ENCODE data around the gene PHYKPL. TPM values are rescaled to one million over a fixed set of nuclear protein-coding genes. Genes with fewer than 3 reads are reported as not detected.
A peak's percentile ranks its signal among the peaks of the same experiment; 100 is the strongest.

Gene PHYKPL
- 77.8 TPM for total RNA-seq

- intact Hi-C loops (cut with DNase I) = no loop called here
- peaks cover 0 to 31% of the 10 kb centered on the region in 2 donors for H3K36me3 ChIP-seq
- TF ChIP-seq POLR2A (IDR thresholded peaks at IDR 0.05) = no peak
- TF ChIP-seq POLR2AphosphoS5 (IDR thresholded peaks at IDR 0.05; ENCODE audit: insufficient read depth in 1 of 2, low read depth in 1 of 2) = peak in 1 of 2 donors; percentile 13
- no peak for DNase-seq (ENCODE audit: extremely low spot score in 2 of 2)
- H3K9me3 ChIP-seq = no peaks in the 10 kb centered on the region
- no peaks in the 10 kb centered on the region for H3K27me3 ChIP-seq
- peak within 1 kb of the TSS; percentile 97 for H3K27ac ChIP-seq
- H3K4me3 ChIP-seq = peak within 1 kb of the TSS; percentile 66 to 78
- H3K4me1 ChIP-seq = peaks cover 45% of the 10 kb centered on the region
Measured at GRCh38 chr5:178232124-178232919, at the start of gene PHYKPL. TSS of gene PHYKPL (minus strand) at chr5:178232802. CDS start at chr5:178232550, 252 bp downstream.

GRCh38 chr5:178282391-178282790 is 49.8 kb upstream of the PHYKPL start:
- Histone ChIP-seq H3K9me3 (peaks cover 11% of the 10 kb centered on the region), H3K4me3 (no peak overlapping the region), H3K27me3 (no peaks in the 10 kb centered on the region), H3K27ac (no peak overlapping the region), H3K36me3 (no peaks in the 10 kb centered on the region), H3K4me1 (peaks cover 13% of the 10 kb centered on the region)
- no peak for TF ChIP-seq POLR2A (IDR thresholded peaks at IDR 0.05)
- TF ChIP-seq CTCF (IDR thresholded peaks at IDR 0.05) = no peak
- TF ChIP-seq POLR2AphosphoS5 (IDR thresholded peaks at IDR 0.05; ENCODE audit: insufficient read depth in 1 of 2, low read depth in 1 of 2) = no peak
- intact Hi-C loops (cut with DNase I) = no loop called here
- DNase-seq (ENCODE audit: extremely low spot score in 2 of 2) = no peak

- TF ChIP-seq POLR2AphosphoS5 (IDR thresholded peaks at IDR 0.05; ENCODE audit: insufficient read depth in 1 of 2, low read depth in 1 of 2) (no peak), CTCF (IDR thresholded peaks at IDR 0.05) (no peak), POLR2A (IDR thresholded peaks at IDR 0.05) (no peak)
- intact Hi-C loops (cut with DNase I) = no loop called here
- Histone ChIP-seq H3K9me3 (peaks cover 11% of the 10 kb centered on the region), H3K4me1 (peaks cover 13% of the 10 kb centered on the region), H3K4me3 (no peak overlapping the region), H3K27me3 (no peaks in the 10 kb centered on the region), H3K36me3 (no peaks in the 10 kb centered on the region), H3K27ac (no peak overlapping the region)
- no peak for DNase-seq (ENCODE audit: extremely low spot score in 2 of 2)
Measured at GRCh38 chr5:178281331-178281730, 48.7 kb upstream of the PHYKPL start.

GRCh38 chr5:178280631-178281030 is 48.0 kb upstream of the PHYKPL start:
- H3K9me3 ChIP-seq = peaks cover 11% of the 10 kb centered on the region
- no peaks in the 10 kb centered on the region for H3K27me3 ChIP-seq
- H3K4me3 ChIP-seq = no peak overlapping the region
- intact Hi-C loops (cut with DNase I) = no loop called here
- H3K36me3 ChIP-seq = no peaks in the 10 kb centered on the region
- peaks cover 13% of the 10 kb centered on the region for H3K4me1 ChIP-seq
- TF ChIP-seq CTCF (IDR thresholded peaks at IDR 0.05) (no peak), POLR2A (IDR thresholded peaks at IDR 0.05) (no peak), POLR2AphosphoS5 (IDR thresholded peaks at IDR 0.05; ENCODE audit: insufficient read depth in 1 of 2, low read depth in 1 of 2) (no peak)
- H3K27ac ChIP-seq = no peak overlapping the region
- DNase-seq (ENCODE audit: extremely low spot score in 2 of 2) = no peak

- intact Hi-C loops (cut with DNase I) = loop anchor here (5.0 kb wide), 1 partner anchor 272 kb away; no protein-coding TSS in a partner anchor
- H3K4me3 ChIP-seq = no peak overlapping the region
- H3K36me3 ChIP-seq = no peaks in the 10 kb centered on the region
- TF ChIP-seq CTCF (IDR thresholded peaks at IDR 0.05) (peak; percentile 80 to 88 (median 85)), POLR2A (IDR thresholded peaks at IDR 0.05) (no peak), POLR2AphosphoS5 (IDR thresholded peaks at IDR 0.05; ENCODE audit: insufficient read depth in 1 of 2, low read depth in 1 of 2) (peak in 1 of 2 donors; percentile 60)
- H3K27ac ChIP-seq = no peak overlapping the region
- peaks cover 11% of the 10 kb centered on the region for H3K9me3 ChIP-seq
- peaks cover 13% of the 10 kb centered on the region for H3K4me1 ChIP-seq
- no peak for DNase-seq (ENCODE audit: extremely low spot score in 2 of 2)
- no peaks in the 10 kb centered on the region for H3K27me3 ChIP-seq
Measured at GRCh38 chr5:178279723-178280438, 47.3 kb upstream of the PHYKPL start.
